Mesendoderm (in vitro differentiated cells): ENCODE results near the gene TMEM222.

Experiments used
- DNase-seq: peaks from one replicate; pipeline ENCODE4 v3.0.0; 2013
- H2AK5ac ChIP-seq: 2 replicates; pipeline ENCODE4 v1.6.1; 2013; ENCODE audit warnings: low read length, inconsistent platforms
- H2BK120ac ChIP-seq: 2 replicates; pipeline ENCODE4 v1.6.1; 2013; ENCODE audit warnings: low read depth, mild to moderate bottlenecking, low read length, moderate library complexity, mixed read lengths
- H2BK15ac ChIP-seq: replicated peaks from 2 replicates; pipeline ENCODE4 v1.6.1; 2013; ENCODE audit warnings: low read depth, mild to moderate bottlenecking, moderate library complexity
- H2BK5ac ChIP-seq: 2 replicates; pipeline ENCODE4 v1.6.1; 2013; ENCODE audit warnings: low read length, inconsistent platforms
- H3K18ac ChIP-seq: 2 replicates; pipeline ENCODE4 v1.6.1; 2013; ENCODE audit warnings: mild to moderate bottlenecking, low read length, mixed read lengths
- H3K23ac ChIP-seq: one replicate; pipeline ENCODE4 v1.6.1; 2013; ENCODE audit warnings: low read length
- H3K27ac ChIP-seq: 2 replicates; pipeline ENCODE4 v1.5.1; 2013; ENCODE audit warnings: low read depth, mild to moderate bottlenecking, inconsistent platforms, low read length, moderate library complexity
- H3K27me3 ChIP-seq: 2 replicates; pipeline ENCODE4 v1.6.1; 2013; ENCODE audit warnings: low read length, control low read depth, mild to moderate bottlenecking, inconsistent platforms; ENCODE audit not compliant: insufficient read depth, poor library complexity
- H3K36me3 ChIP-seq: 2 replicates; pipeline ENCODE4 v1.6.1; 2013; ENCODE audit warnings: low read length, inconsistent platforms; ENCODE audit not compliant: control insufficient read depth, insufficient read depth
- H3K4ac ChIP-seq: one replicate; pipeline ENCODE4 v1.6.1; 2013; ENCODE audit warnings: low read depth, mild to moderate bottlenecking, low read length, moderate library complexity
- H3K4me1 ChIP-seq: 2 replicates; pipeline ENCODE4 v1.6.1; 2013; ENCODE audit warnings: low read depth, low read length, inconsistent platforms; ENCODE audit not compliant: control insufficient read depth
- H3K4me2 ChIP-seq: 2 replicates; pipeline ENCODE4 v1.6.1; 2013; ENCODE audit warnings: low read length
- H3K4me3 ChIP-seq: 2 replicates; pipeline ENCODE4 v1.5.1; 2013; ENCODE audit warnings: mild to moderate bottlenecking, low read length
- H3K56ac ChIP-seq: one replicate; pipeline ENCODE4 v1.6.1; 2013; ENCODE audit warnings: low read length
- H3K79me1 ChIP-seq: 2 replicates; pipeline ENCODE4 v1.6.1; 2013; ENCODE audit warnings: low read length, inconsistent platforms
- H3K79me2 ChIP-seq: 2 replicates; pipeline ENCODE4 v1.6.1; 2013; ENCODE audit warnings: mild to moderate bottlenecking, low read length; ENCODE audit not compliant: control insufficient read depth, insufficient read depth
- H3K9ac ChIP-seq: 2 replicates; pipeline ENCODE4 v1.6.1; 2013; ENCODE audit warnings: low read length, inconsistent platforms
- H4K5ac ChIP-seq: one replicate; pipeline ENCODE4 v1.6.1; 2013; ENCODE audit warnings: low read length
- H4K8ac ChIP-seq: one replicate; pipeline ENCODE4 v1.6.1; 2013; ENCODE audit warnings: low read depth, mild to moderate bottlenecking, control low read depth, low read length, moderate library complexity
- WGBS: extraction: QIAGEN DNeasy Blood & Tissue Kit; methylation state at CpG from one replicate; pipeline ENCODE4 v1.1.7; 2013; ENCODE audit warnings: low lambda C conversion rate, missing lambda C conversion rate; ENCODE audit not compliant: insufficient coverage; ENCODE audit errors: extremely low coverage; 5-methylcytosine and 5-hydroxymethylcytosine counted together

TMEM222 gene

GRCh38 chr1:27368869-27369582 is 47.1 kb downstream of the TMEM222 start:
- no peak overlapping the region for H3K27ac ChIP-seq
- H3K56ac ChIP-seq: no peak overlapping the region
- no peak overlapping the region for H2BK15ac ChIP-seq

GRCh38 chr1:27372022-27372807 is 50.3 kb downstream of the TMEM222 start:
- no peaks in the 10 kb centered on the region for H3K36me3 ChIP-seq
- H3K23ac ChIP-seq: no peak overlapping the region
- no peak overlapping the region for H4K5ac ChIP-seq
- H3K4me3 ChIP-seq: no peak overlapping the region
- no peak overlapping the region for H3K27ac ChIP-seq
- H2BK120ac ChIP-seq: no peak overlapping the region
- no peak overlapping the region for H3K4me2 ChIP-seq
- no peak overlapping the region for H3K56ac ChIP-seq
- H4K8ac ChIP-seq: no peak overlapping the region
- no peak overlapping the region for H3K9ac ChIP-seq
- H2BK15ac ChIP-seq: no peak overlapping the region
- H3K79me2 ChIP-seq: no peaks in the 10 kb centered on the region
- no peak overlapping the region for H2BK5ac ChIP-seq
- no CpG with 5 or more reads among the region's 19 CpGs for WGBS
- no peak overlapping the region for H2AK5ac ChIP-seq
- H3K18ac ChIP-seq: no peak overlapping the region
- DNase-seq: no peak
- H3K79me1 ChIP-seq: no peaks in the 10 kb centered on the region
- H3K4me1 ChIP-seq: no peaks in the 10 kb centered on the region
- no peaks in the 10 kb centered on the region for H3K27me3 ChIP-seq
- H3K4ac ChIP-seq: no peak overlapping the region

More at GRCh38 chr1:27368869-27369582, 47.1 kb downstream of the TMEM222 start:
- no peak overlapping the region for H3K9ac ChIP-seq
- no peaks in the 10 kb centered on the region for H3K36me3 ChIP-seq
- H3K4me3 ChIP-seq: no peak overlapping the region
- no peak overlapping the region for H2BK120ac ChIP-seq
- no peaks in the 10 kb centered on the region for H3K79me2 ChIP-seq
- DNase-seq: peak; percentile 49
- no peaks in the 10 kb centered on the region for H3K27me3 ChIP-seq
- H2AK5ac ChIP-seq: no peak overlapping the region
- no peak overlapping the region for H4K5ac ChIP-seq
- peaks cover 3% of the 10 kb centered on the region for H3K4me1 ChIP-seq
- H3K18ac ChIP-seq: no peak overlapping the region
- H3K23ac ChIP-seq: no peak overlapping the region
- H4K8ac ChIP-seq: no peak overlapping the region
- no peak overlapping the region for H3K4ac ChIP-seq
- no peak overlapping the region for H2BK5ac ChIP-seq
- no peaks in the 10 kb centered on the region for H3K79me1 ChIP-seq
- WGBS: no CpG with 5 or more reads among the region's 13 CpGs
- no peak overlapping the region for H3K4me2 ChIP-seq

GRCh38 chr1:27372808-27373690 is 51.1 kb downstream of the TMEM222 start:
- Histone ChIP-seq H4K5ac (no peak overlapping the region), H3K4ac (no peak overlapping the region), H3K4me2 (no peak overlapping the region), H2BK15ac (no peak overlapping the region), H4K8ac (no peak overlapping the region), H3K27me3 (no peaks in the 10 kb centered on the region), H3K4me1 (no peaks in the 10 kb centered on the region), H3K79me1 (no peaks in the 10 kb centered on the region), H3K23ac (no peak overlapping the region), H3K56ac (no peak overlapping the region), H3K27ac (no peak overlapping the region), H2BK5ac (no peak overlapping the region), H2BK120ac (no peak overlapping the region), H2AK5ac (no peak overlapping the region), H3K79me2 (no peaks in the 10 kb centered on the region), H3K4me3 (no peak overlapping the region), H3K36me3 (no peaks in the 10 kb centered on the region), H3K18ac (no peak overlapping the region), H3K9ac (no peak overlapping the region)
- no CpG with 5 or more reads among the region's 11 CpGs for WGBS
- peak; percentile 72 for DNase-seq

- Histone ChIP-seq H3K4me2 (no peak within 1 kb of the TSS), H2BK120ac (no peak within 1 kb of the TSS), H2BK5ac (no peak within 1 kb of the TSS), H3K36me3 (no peaks in the 10 kb centered on the region), H3K56ac (peak within 1 kb of the TSS; percentile 34), H2AK5ac (no peak within 1 kb of the TSS), H4K8ac (no peak within 1 kb of the TSS), H4K5ac (no peak within 1 kb of the TSS), H3K18ac (no peak within 1 kb of the TSS), H3K9ac (no peak within 1 kb of the TSS), H3K27me3 (no peaks in the 10 kb centered on the region), H3K4me1 (no peaks in the 10 kb centered on the region), H3K27ac (no peak within 1 kb of the TSS), H2BK15ac (no peak within 1 kb of the TSS), H3K4me3 (no peak within 1 kb of the TSS), H3K79me1 (no peaks in the 10 kb centered on the region), H3K79me2 (no peaks in the 10 kb centered on the region), H3K4ac (no peak within 1 kb of the TSS), H3K23ac (no peak within 1 kb of the TSS)
- DNase-seq: no peak
- WGBS: no CpG with 5 or more reads among the region's 4 CpGs
These were observed 52.6 kb downstream of the TMEM222 start, which contains the start of gene FCN3 for GRCh38 chr1:27374362-27375086. TSS of gene FCN3 (minus strand) at chr1:27374824. CDS start at chr1:27374818, 6 bp downstream.

- H4K5ac ChIP-seq: no peak overlapping the region
- H2BK120ac ChIP-seq: no peak overlapping the region
- no peaks in the 10 kb centered on the region for H3K4me1 ChIP-seq
- no peaks in the 10 kb centered on the region for H3K79me1 ChIP-seq
- no peak overlapping the region for H3K4me2 ChIP-seq
- no peak overlapping the region for H3K23ac ChIP-seq
- H3K4me3 ChIP-seq: no peak overlapping the region
- no peak for DNase-seq
- no peak overlapping the region for H4K8ac ChIP-seq
- no peaks in the 10 kb centered on the region for H3K36me3 ChIP-seq
- H3K4ac ChIP-seq: no peak overlapping the region
- no peak overlapping the region for H3K18ac ChIP-seq
- no peak overlapping the region for H2BK15ac ChIP-seq
- H2BK5ac ChIP-seq: no peak overlapping the region
- H3K27ac ChIP-seq: no peak overlapping the region
- H3K79me2 ChIP-seq: no peaks in the 10 kb centered on the region
- no peak overlapping the region for H3K9ac ChIP-seq
- no peaks in the 10 kb centered on the region for H3K27me3 ChIP-seq
- H2AK5ac ChIP-seq: no peak overlapping the region
- no peak overlapping the region for H3K56ac ChIP-seq
- WGBS: no CpG with 5 or more reads among the region's 12 CpGs
These were observed 56.0 kb downstream of the TMEM222 start for GRCh38 chr1:27377760-27378495.
